DMS 273 (cell line): ENCODE measurements around the gene SLC34A2.
"Not testable (repeated sequence)": the region's sequence is repeated elsewhere in the genome, so short reads cannot be mapped to it uniquely, and the experiment has no call there.

ENCODE experiments used
- DNase-seq: peaks from one replicate; lab custom pipeline; 2025; ENCODE audit not compliant: unreplicated experiment; lab: John Stamatoyannopoulos, UW

Gene SLC34A2

DNA sequence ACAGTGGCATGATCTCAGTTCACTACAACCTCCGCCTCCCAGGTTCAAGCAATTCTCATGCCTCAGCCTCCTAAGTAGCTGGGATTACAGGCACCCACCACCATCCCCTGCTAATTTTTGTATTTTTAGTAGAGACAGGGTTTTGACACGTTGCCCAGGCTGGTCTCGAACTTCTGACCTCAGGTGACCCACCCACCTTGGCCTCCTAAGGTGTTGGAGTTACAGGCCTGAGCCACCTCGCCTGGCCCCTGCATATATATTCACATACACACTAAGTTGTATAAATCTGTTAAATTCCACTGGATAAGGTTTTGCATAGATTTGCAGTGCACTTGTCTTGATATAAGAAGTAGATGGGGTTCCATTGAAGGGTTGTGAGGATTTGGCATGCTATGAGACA lies 5.8 kb downstream of the SLC34A2 start:
- DNase-seq = not testable (repeated sequence)

DNA sequence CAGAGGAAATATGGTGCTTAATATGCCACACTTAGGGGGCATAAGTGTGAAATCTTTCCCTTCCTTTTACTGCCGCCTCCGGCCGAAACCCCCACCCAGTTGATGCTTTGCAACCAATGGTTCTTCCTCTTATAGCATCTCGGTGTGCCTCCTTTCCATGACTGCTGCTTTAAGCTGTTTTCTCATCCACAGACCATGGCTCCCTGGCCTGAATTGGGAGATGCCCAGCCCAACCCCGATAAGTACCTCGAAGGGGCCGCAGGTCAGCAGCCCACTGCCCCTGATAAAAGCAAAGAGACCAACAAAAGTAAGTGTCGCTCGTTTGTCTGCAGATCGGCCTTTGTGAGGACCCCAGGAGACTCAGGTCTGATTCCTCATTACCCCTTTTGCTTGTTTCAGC lies 6.7 kb downstream of the SLC34A2 start:
- no peak for DNase-seq

GRCh38 chr4:25663781-25664180 lies 8.1 kb downstream of the SLC34A2 start:
- no peak for DNase-seq

- no peak for DNase-seq
These were observed 10.5 kb downstream of the SLC34A2 start for GRCh38 chr4:25666031-25666630.

DNA sequence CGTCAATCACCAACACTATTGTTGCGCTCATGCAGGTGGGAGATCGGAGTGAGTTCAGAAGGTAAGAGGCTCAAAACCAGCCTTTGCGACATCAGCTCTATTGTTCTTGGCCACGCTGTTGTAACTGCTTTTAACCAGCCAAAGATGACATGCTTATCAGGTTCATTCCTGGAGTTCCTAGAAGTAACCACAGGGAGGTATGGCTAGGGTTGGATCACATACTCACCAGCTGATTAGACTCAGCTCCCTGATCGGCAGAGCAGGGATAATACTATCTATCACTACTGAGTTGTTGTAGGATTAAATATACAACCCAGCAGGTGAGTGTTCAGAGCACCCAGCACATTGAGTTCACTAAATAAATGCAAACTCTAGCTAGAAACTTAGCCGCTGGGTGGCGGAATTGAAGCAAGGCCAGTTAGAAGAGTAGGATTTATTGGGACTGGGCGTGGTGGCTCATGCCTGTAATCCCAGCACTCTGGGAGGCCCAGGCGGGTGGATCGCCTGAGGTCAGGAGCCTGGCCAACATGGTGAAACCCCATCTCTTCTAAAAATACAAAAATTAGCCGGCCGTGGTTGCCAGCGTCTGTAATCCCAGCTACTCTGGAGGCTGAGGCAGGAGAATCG lies 12.4 kb downstream of the SLC34A2 start:
- no peak for DNase-seq

GRCh38 chr4:25670991-25671390 lies 15.3 kb downstream of the SLC34A2 start:
- DNase-seq = no peak

GRCh38 chr4:25672756-25673155 lies 17.1 kb downstream of the SLC34A2 start:
- no peak for DNase-seq

DNA sequence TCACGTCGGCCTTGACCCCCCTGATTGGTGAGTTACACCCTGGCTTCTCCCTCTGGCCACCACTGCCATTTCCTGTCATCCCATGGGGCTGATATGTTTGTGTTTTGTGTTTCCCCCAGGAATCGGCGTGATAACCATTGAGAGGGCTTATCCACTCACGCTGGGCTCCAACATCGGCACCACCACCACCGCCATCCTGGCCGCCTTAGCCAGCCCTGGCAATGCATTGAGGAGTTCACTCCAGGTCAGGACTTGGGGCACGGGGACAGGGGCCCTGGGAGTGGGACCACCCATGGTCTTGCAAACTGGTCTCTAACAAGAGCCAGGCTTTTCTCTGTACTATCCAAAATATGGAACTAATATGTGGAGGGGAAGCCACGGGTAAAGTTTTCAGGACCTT lies 18.7 kb downstream of the SLC34A2 start:
- DNase-seq = no peak

GRCh38 chr4:25676221-25676620 lies 20.6 kb downstream of the SLC34A2 start:
- no peak for DNase-seq

DNA sequence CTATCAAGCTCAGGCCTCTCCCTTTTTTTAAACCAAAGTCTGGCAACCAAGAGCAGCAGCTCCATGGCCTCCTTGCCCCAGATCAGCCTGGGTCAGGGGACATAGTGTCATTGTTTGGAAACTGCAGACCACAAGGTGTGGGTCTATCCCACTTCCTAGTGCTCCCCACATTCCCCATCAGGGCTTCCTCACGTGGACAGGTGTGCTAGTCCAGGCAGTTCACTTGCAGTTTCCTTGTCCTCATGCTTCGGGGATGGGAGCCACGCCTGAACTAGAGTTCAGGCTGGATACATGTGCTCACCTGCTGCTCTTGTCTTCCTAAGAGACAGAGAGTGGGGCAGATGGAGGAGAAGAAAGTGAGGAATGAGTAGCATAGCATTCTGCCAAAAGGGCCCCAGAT lies 21.5 kb downstream of the SLC34A2 start:
- DNase-seq = no peak

- DNase-seq = no peak
These were observed 22.3 kb downstream of the SLC34A2 start for GRCh38 chr4:25677943-25678342.

DNA sequence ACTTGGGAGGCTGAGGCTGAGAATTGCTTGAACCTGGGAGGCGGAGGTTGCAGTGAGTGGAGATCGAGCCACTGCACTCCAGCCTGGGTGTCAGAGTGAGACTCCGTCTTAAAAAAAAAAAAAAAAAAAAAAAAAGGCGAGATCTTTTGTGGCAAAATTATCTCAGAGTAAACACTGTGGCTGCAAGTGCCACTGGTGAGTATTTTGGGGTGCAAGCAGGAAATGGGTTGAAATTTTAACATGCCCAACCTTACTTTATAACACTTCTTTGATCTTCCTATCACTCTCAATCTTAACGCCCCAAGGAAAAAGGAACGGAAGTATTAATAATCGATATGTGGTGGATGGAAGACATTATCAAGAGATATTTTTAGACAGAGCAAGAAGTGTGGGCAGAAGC lies 32.1 kb downstream of the SLC34A2 start:
- DNase-seq = no peak

GRCh38 chr4:25694466-25694865 lies 38.8 kb downstream of the SLC34A2 start:
- DNase-seq = no peak

DNA sequence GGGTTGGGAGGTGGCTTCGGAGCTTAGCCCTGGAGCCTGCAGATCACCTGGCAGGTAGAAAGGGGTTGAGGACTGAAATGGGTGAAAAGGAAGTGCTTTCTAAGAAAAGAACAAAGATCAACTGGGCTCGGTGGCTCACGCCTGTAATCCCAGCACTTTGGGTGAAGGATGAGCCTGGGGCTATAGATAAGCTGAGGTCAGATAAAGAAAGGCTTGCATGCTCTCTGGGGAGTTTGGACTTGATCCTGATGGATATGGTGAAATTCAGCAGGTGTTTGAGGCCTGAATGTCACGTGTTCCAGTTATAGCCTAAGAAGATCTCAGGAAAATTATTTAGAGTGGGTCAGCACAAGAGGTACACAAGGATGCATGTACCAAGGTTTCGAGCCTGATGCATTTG lies 40.8 kb downstream of the SLC34A2 start:
- no peak for DNase-seq

GRCh38 chr4:25697516-25697915 lies 41.9 kb downstream of the SLC34A2 start:
- no peak for DNase-seq

- no peak for DNase-seq
These were observed 45.0 kb downstream of the SLC34A2 start for GRCh38 chr4:25700661-25701060.

DNA sequence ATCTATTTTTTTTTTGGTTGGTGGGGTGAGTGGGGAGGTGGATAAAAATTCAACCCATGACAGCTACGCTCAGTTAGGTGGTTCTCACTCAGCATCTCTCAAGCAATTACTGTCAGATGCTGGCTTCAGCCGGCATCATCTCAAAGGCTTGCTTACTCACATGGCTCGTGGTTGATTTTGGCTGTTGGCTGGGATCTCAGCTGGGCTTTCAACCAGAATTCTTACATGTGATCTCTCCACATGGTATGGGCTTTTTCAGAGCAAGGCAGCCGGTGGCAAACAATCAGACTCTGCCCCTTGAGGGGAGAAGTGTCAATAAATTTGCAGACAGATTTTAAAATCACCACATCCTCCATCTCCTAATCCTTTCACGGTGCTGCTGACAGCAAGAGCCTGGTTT lies 47.2 kb downstream of the SLC34A2 start:
- DNase-seq = peak; percentile 15

GRCh38 chr4:25703731-25704388 lies 48.2 kb downstream of the SLC34A2 start:
- DNase-seq = no peak

- no peak for DNase-seq
These were observed 48.9 kb downstream of the SLC34A2 start for GRCh38 chr4:25704516-25704915.

DNA sequence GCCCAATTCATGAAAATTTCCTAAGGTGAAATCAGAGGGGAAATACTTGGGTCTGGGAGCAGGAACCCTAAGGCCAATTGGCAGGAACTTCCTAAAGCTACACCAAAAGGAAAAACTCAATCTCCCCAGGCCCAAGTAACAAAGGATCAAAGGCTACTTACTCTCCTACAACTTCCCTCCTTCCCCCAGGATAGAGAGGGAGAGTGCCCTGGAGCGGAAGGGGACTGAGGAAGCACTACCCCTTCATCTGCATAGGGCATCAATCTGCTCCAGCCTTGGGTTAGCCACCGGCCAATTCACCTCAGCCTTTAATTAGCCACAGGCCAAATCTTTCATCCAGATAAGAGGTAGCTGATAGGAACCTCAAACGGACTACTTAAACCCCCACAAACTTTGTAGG lies 55.0 kb downstream of the SLC34A2 start:
- DNase-seq = no peak

GRCh38 chr4:25712611-25713010 lies 57.0 kb downstream of the SLC34A2 start:
- DNase-seq = no peak

- DNase-seq = no peak
These were observed 58.2 kb downstream of the SLC34A2 start for GRCh38 chr4:25713812-25714211.

GRCh38 chr4:25722964-25723363 lies 67.3 kb downstream of the SLC34A2 start:
- no peak for DNase-seq
